Activated B cell treated with CpG ODN at 0.5 μM for 24 hours (primary cell): ENCODE data around the gene EPHA8. TPM values are rescaled to one million over a fixed set of nuclear protein-coding genes. Genes with fewer than 3 reads are reported as not detected.

ENCODE experiments used
- ATAC-seq: fragments of 200-7000 bp; cut with Tn5 transposase; one replicate; pipeline ENCODE4 v1.10.0; 2021; ENCODE audit warnings: low read depth, mild to moderate bottlenecking, moderate library complexity
- CTCF ChIA-PET: fragments of 350-600 bp; sonication (Branson Sonifier 250); formaldehyde crosslinking; loops from one replicate; lab custom pipeline; 2021; ENCODE audit warnings: antibody characterized with exemption; lab: Charles Lee
- POLR2A ChIA-PET: fragments of 350-600 bp; sonication (Branson Sonifier 250); formaldehyde crosslinking; loops from one replicate; lab custom pipeline; 2021; ENCODE audit warnings: antibody characterized with exemption; lab: Charles Lee
- DNase-seq: peaks from one replicate; pipeline ENCODE4 v3.0.0; 2022
- H3K27ac Mint-ChIP-seq: one replicate; pipeline ENCODE4 v1.8.0; 2020; ENCODE audit warnings: mixed read lengths
- H3K27me3 Mint-ChIP-seq: one replicate; pipeline ENCODE4 v1.8.0; 2021; ENCODE audit warnings: mixed read lengths
- H3K36me3 Mint-ChIP-seq: one replicate; pipeline ENCODE4 v1.8.0; 2021; ENCODE audit warnings: low read depth, mixed read lengths
- H3K4me1 Mint-ChIP-seq: one replicate; pipeline ENCODE4 v1.8.0; 2021; ENCODE audit warnings: mixed read lengths
- H3K4me3 Mint-ChIP-seq: one replicate; pipeline ENCODE4 v1.8.0; 2020; ENCODE audit warnings: mild to moderate bottlenecking, mixed read lengths
- H3K9me3 Mint-ChIP-seq: one replicate; pipeline ENCODE4 v1.8.0; 2020; ENCODE audit warnings: mixed read lengths
- CTCF ChIP-seq: fragments of 200-600 bp; IDR thresholded peaks from one replicate; pipeline ENCODE4 v1.8.0; 2022; ENCODE audit warnings: antibody characterized with exemption, mild to moderate bottlenecking
- intact Hi-C: fragments of 100-400 bp; cut with micrococcal nuclease; formaldehyde crosslinking; loops from one replicate; pipeline ENCODE4 v1.15.1; 2024
- total RNA-seq: library from RNA; stranded (reverse); gene quantifications from 2 replicates; pipeline ENCODE4 v1.2.3, GENCODE V29; 2022

EPHA8 gene
- total RNA-seq, 1 donor from 2014 or later, result not detected

GRCh38 chr1:22592051-22592450 lies 28.8 kb downstream of the EPHA8 start:
- no peaks in the 10 kb centered on the region for H3K9me3 Mint-ChIP-seq
- intact Hi-C loops, result no loop called here

GRCh38 chr1:22592919-22593790 lies 29.9 kb downstream of the EPHA8 start:
- intact Hi-C loops, result no loop called here
- no peak overlapping the region for H3K27ac Mint-ChIP-seq
- no peaks in the 10 kb centered on the region for H3K9me3 Mint-ChIP-seq
- H3K4me3 Mint-ChIP-seq, result no peak overlapping the region
- H3K27me3 Mint-ChIP-seq, result peaks cover 27% of the 10 kb centered on the region
- no peaks in the 10 kb centered on the region for H3K36me3 Mint-ChIP-seq
- ChIA-PET POLR2A (no interaction called here), CTCF (no interaction called here)
- DNase-seq (no peak), ATAC-seq (no peak)
- TF ChIP-seq CTCF, result no peak
- H3K4me1 Mint-ChIP-seq, result no peaks in the 10 kb centered on the region

More at GRCh38 chr1:22592051-22592450, 28.8 kb downstream of the EPHA8 start:
- Mint-ChIP-seq H3K4me3 (no peak overlapping the region), H3K27ac (no peak overlapping the region), H3K4me1 (no peaks in the 10 kb centered on the region), H3K36me3 (no peaks in the 10 kb centered on the region), H3K27me3 (peaks cover 27% of the 10 kb centered on the region)
- ChIA-PET CTCF (no interaction called here), POLR2A (no interaction called here)
- ATAC-seq (no peak), DNase-seq (no peak)
- TF ChIP-seq CTCF, result no peak

GRCh38 chr1:22594396-22594795 lies 31.1 kb downstream of the EPHA8 start:
- H3K4me3 Mint-ChIP-seq, result no peak overlapping the region
- CTCF ChIA-PET, result no interaction called here
- H3K27ac Mint-ChIP-seq, result no peak overlapping the region
- no peaks in the 10 kb centered on the region for H3K36me3 Mint-ChIP-seq
- ATAC-seq, result no peak
- H3K27me3 Mint-ChIP-seq, result peaks cover 27% of the 10 kb centered on the region
- DNase-seq, result no peak
- POLR2A ChIA-PET, result interaction anchor here (0.6 kb wide), 1 partner anchor 1528 kb away, joined by 4 read pairs; no protein-coding TSS in a partner anchor
- TF ChIP-seq CTCF, result no peak
- H3K4me1 Mint-ChIP-seq, result no peaks in the 10 kb centered on the region
- intact Hi-C loops, result no loop called here
- no peaks in the 10 kb centered on the region for H3K9me3 Mint-ChIP-seq

- Mint-ChIP-seq H3K27ac (no peak overlapping the region), H3K36me3 (no peaks in the 10 kb centered on the region), H3K4me1 (no peaks in the 10 kb centered on the region), H3K9me3 (no peaks in the 10 kb centered on the region), H3K27me3 (peaks cover 27% of the 10 kb centered on the region), H3K4me3 (no peak overlapping the region)
- ATAC-seq, result no peak
- ChIA-PET POLR2A (interaction anchor here (0.6 kb wide), 1 partner anchor 1527 kb away, joined by 4 read pairs; no protein-coding TSS in a partner anchor), CTCF (no interaction called here)
- no peak for DNase-seq
- intact Hi-C loops, result no loop called here
- no peak for TF ChIP-seq CTCF
Observed at GRCh38 chr1:22595108-22595507, 31.8 kb downstream of the EPHA8 start.

- peaks cover 14% of the 10 kb centered on the region for H3K27me3 Mint-ChIP-seq
Observed at GRCh38 chr1:22597301-22597965, 34.1 kb downstream of the EPHA8 start.

More at GRCh38 chr1:22597301-22597965, 34.1 kb downstream of the EPHA8 start:
- Mint-ChIP-seq H3K9me3 (no peaks in the 10 kb centered on the region), H3K4me1 (no peaks in the 10 kb centered on the region), H3K27ac (no peak overlapping the region), H3K36me3 (no peaks in the 10 kb centered on the region), H3K4me3 (no peak overlapping the region)
- intact Hi-C loops, result no loop called here
- ATAC-seq (no peak), DNase-seq (no peak)
- TF ChIP-seq CTCF, result no peak
- ChIA-PET CTCF (no interaction called here), POLR2A (no interaction called here)
